IMR-90 (cell line): ENCODE measurements around the gene EZR.

ENCODE experiments used
- CHD1 ChIP-seq: IDR thresholded peaks from 2 replicates; pipeline ENCODE4 v1.6.1; 2012; ENCODE audit warnings: low read depth, low read length, improper control_type of control experiment
- MAFK ChIP-seq: IDR thresholded peaks from 2 replicates; pipeline ENCODE4 v1.6.1; 2012; ENCODE audit warnings: low read depth, low read length, improper control_type of control experiment
- MAZ ChIP-seq: IDR thresholded peaks from 2 replicates; pipeline ENCODE4 v1.6.1; 2012; ENCODE audit warnings: low read depth, mild to moderate bottlenecking, low read length, improper control_type of control experiment, moderate library complexity, borderline replicate concordance
- MXI1 ChIP-seq: IDR thresholded peaks from 2 replicates; pipeline ENCODE4 v1.6.1; 2012; ENCODE audit warnings: low read depth, mild to moderate bottlenecking, low read length, moderate library complexity, borderline replicate concordance
- NFE2L2 ChIP-seq: fragments of 150-350 bp; IDR thresholded peaks from 2 replicates; pipeline ENCODE4 v1.6.1; 2016; ENCODE audit warnings: low read depth, mild to moderate bottlenecking, low read length
- POLR2A ChIP-seq: IDR thresholded peaks from 2 replicates; pipeline ENCODE4 v1.6.1; 2012; ENCODE audit warnings: mild to moderate bottlenecking, low read depth, low read length
- RAD21 ChIP-seq: IDR thresholded peaks from 2 replicates; pipeline ENCODE4 v1.6.1; 2012; ENCODE audit warnings: low read length, improper control_type of control experiment
- RCOR1 ChIP-seq: IDR thresholded peaks from 2 replicates; pipeline ENCODE4 v1.6.1; 2012; ENCODE audit warnings: mild to moderate bottlenecking, low read length, improper control_type of control experiment; ENCODE audit not compliant: insufficient replicate concordance
- RFX5 ChIP-seq: IDR thresholded peaks from 2 replicates; pipeline ENCODE4 v1.8.0; 2012; ENCODE audit warnings: low read depth, mild to moderate bottlenecking, low read length, moderate library complexity
- TF ChIP-seq, protein P1 (sequence below): conservative IDR thresholded peaks from 2 replicates; pipeline ENCODE4 v1.5.1; 2012; ENCODE audit warnings: mild to moderate bottlenecking, low read depth, low read length, improper control_type of control experiment
- TF ChIP-seq, protein P2 (sequence below): fragments of 150-350 bp; IDR thresholded peaks from 2 replicates; pipeline ENCODE4 v1.6.1; 2017; ENCODE audit warnings: mild to moderate bottlenecking, antibody characterized with exemption, low read length, low read depth
- TF ChIP-seq, protein P3 (sequence below): fragments of 150-350 bp; IDR thresholded peaks from 2 replicates; pipeline ENCODE4 v1.6.1; 2016; ENCODE audit warnings: low read depth, mild to moderate bottlenecking, low read length, moderate library complexity, borderline replicate concordance

DNA sequence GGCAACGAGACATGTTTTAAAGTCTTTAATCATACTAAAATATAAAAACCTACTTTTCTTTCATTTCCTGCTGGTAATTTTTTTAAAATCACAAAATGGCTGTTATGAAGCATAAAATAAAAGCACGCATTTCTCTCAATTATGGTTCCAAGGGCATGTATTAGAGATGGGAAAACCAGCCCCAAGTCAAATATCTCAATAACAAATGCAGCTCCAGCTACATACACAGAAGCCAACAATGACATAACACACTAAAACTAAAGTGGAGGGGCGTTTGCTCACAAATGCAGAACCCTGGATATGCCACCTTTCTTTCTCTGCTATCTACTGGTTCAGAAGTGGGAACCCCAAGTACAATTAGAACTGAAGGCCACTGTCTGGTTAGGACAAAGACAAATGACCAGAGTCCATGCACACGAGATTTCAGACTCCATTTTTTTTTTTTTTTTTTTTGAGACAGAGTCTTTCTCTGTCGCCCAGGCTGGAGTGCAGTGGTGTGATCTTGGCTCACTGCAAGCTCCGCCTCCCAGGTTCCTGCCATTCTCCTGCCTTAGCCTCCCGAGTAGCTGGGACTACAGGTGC is 27.8 kb downstream of the EZR start:
- TF ChIP-seq POLR2A, result no peak
- TF ChIP-seq, protein P1, sequence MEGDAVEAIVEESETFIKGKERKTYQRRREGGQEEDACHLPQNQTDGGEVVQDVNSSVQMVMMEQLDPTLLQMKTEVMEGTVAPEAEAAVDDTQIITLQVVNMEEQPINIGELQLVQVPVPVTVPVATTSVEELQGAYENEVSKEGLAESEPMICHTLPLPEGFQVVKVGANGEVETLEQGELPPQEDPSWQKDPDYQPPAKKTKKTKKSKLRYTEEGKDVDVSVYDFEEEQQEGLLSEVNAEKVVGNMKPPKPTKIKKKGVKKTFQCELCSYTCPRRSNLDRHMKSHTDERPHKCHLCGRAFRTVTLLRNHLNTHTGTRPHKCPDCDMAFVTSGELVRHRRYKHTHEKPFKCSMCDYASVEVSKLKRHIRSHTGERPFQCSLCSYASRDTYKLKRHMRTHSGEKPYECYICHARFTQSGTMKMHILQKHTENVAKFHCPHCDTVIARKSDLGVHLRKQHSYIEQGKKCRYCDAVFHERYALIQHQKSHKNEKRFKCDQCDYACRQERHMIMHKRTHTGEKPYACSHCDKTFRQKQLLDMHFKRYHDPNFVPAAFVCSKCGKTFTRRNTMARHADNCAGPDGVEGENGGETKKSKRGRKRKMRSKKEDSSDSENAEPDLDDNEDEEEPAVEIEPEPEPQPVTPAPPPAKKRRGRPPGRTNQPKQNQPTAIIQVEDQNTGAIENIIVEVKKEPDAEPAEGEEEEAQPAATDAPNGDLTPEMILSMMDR, result no peak
- no peak for TF ChIP-seq NFE2L2
- no peak for TF ChIP-seq MXI1
- no peak for TF ChIP-seq RCOR1
- TF ChIP-seq, protein P2, sequence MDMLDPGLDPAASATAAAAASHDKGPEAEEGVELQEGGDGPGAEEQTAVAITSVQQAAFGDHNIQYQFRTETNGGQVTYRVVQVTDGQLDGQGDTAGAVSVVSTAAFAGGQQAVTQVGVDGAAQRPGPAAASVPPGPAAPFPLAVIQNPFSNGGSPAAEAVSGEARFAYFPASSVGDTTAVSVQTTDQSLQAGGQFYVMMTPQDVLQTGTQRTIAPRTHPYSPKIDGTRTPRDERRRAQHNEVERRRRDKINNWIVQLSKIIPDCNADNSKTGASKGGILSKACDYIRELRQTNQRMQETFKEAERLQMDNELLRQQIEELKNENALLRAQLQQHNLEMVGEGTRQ, result no peak
- no peak for TF ChIP-seq RFX5
- no peak for TF ChIP-seq MAZ
- TF ChIP-seq RAD21, result no peak
- TF ChIP-seq CHD1, result no peak
- TF ChIP-seq, protein P3, sequence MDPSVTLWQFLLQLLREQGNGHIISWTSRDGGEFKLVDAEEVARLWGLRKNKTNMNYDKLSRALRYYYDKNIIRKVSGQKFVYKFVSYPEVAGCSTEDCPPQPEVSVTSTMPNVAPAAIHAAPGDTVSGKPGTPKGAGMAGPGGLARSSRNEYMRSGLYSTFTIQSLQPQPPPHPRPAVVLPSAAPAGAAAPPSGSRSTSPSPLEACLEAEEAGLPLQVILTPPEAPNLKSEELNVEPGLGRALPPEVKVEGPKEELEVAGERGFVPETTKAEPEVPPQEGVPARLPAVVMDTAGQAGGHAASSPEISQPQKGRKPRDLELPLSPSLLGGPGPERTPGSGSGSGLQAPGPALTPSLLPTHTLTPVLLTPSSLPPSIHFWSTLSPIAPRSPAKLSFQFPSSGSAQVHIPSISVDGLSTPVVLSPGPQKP, result no peak
- no peak for TF ChIP-seq MAFK
